K562 (cell line): Measurements from ENCODE around the gene SALL3. TPM values are rescaled to one million over a fixed set of nuclear protein-coding genes. Genes with fewer than 3 reads are reported as not detected.

Experiments used
- ATAC-seq: fragments of 200-7000 bp; cut with Tn5 transposase; 3 replicates; pipeline ENCODE4 v1.9.1; 2020; ENCODE audit warnings: moderate library complexity
- BruUV-seq: library from RNA; stranded (reverse); fragments of 400-500 nt; replicated peaks from 2 replicates; lab custom pipeline; 2021; lab: Mats Ljungman, UMichigan
- CTCF ChIA-PET: fragments of 300-600 bp; formaldehyde crosslinking; extraction: SDS; loops from one replicate; lab custom pipeline; 2021; ENCODE audit warnings: low intra/inter-chr PET ratio; lab: Yijun Ruan, JAX
- POLR2A ChIA-PET: fragments of 300-600, 350-650 bp; sonication (Branson Sonifier 250); formaldehyde crosslinking; extraction: SDS; loops from one replicate; lab custom pipeline; 2021; ENCODE audit warnings: antibody characterized with exemption, inconsistent platforms; lab: Yijun Ruan, JAX
- DNase-seq, 4 experiments: peaks; one replicate each; pipeline versions ENCODE4 v3.0.0 to v3.0.0-alpha.2; 2011 to 2018; ENCODE audit warnings: low spot score in 3 of 4, mixed read lengths in 3 of 4; ENCODE audit errors: extremely low read depth in 1 of 4
- FAIRE-seq: peaks from 2 replicates; lab custom pipeline; 2011; peaks lifted over from hg19 to GRCh38; lab: Jason Lieb, UNC
- H2AFZ ChIP-seq: 2 replicates; pipeline ENCODE4 v1.6.0; 2011; ENCODE audit warnings: low read depth, low read length, control low read depth, inconsistent platforms
- H3K27ac ChIP-seq: fragments of 200-600 bp; 3 replicates; pipeline ENCODE4 v1.8.0; 2011; ENCODE audit warnings: low read depth, mild to moderate bottlenecking, control low read depth, inconsistent platforms, low read length, moderate library complexity, mixed read lengths; ENCODE audit errors: extremely low read depth
- H3K27me3 ChIP-seq, 2 experiments: fragments of 300-600 bp in 1 of 2; 2 replicates in 1 of 2; 3 replicates in 1 of 2; pipeline versions ENCODE4 v1.6.0 to v1.8.0; 2011; ENCODE audit warnings: inconsistent platforms in 2 of 2, low read length in 2 of 2, mild to moderate bottlenecking in 1 of 2, mixed read lengths in 1 of 2, moderate library complexity in 1 of 2; ENCODE audit not compliant: control insufficient read depth in 2 of 2, insufficient read depth in 2 of 2
- H3K36me3 ChIP-seq: fragments of 300-600 bp; 3 replicates; pipeline ENCODE4 v1.8.0; 2011; ENCODE audit warnings: mild to moderate bottlenecking, low read length, inconsistent platforms; ENCODE audit not compliant: control insufficient read depth, insufficient read depth
- H3K4me1 ChIP-seq, 2 experiments: fragments of 200-600 bp in 1 of 2; replicated peaks in 1 of 2; 2 replicates in 1 of 2; 3 replicates in 1 of 2; pipeline versions ENCODE4 v1.5.1 to v1.8.0; 2011; ENCODE audit warnings: inconsistent platforms in 2 of 2, low read length in 2 of 2, mild to moderate bottlenecking in 1 of 2, mixed read lengths in 1 of 2, moderate library complexity in 1 of 2; ENCODE audit not compliant: control insufficient read depth in 2 of 2, insufficient read depth in 2 of 2
- H3K4me2 ChIP-seq: 2 replicates; pipeline ENCODE4 v1.6.1; 2011; ENCODE audit warnings: low read length, control low read depth, inconsistent platforms, mixed read lengths; ENCODE audit not compliant: insufficient read depth
- H3K4me3 ChIP-seq: fragments of 200-600 bp; sonication (generic), shearing (Covaris generic); 2 replicates; pipeline ENCODE4 v1.5.1; 2016; ENCODE audit warnings: control low read depth, inconsistent platforms
- H3K79me2 ChIP-seq: fragments of 200-600 bp; 3 replicates; pipeline ENCODE4 v1.8.0; 2011; ENCODE audit warnings: low read length, inconsistent platforms; ENCODE audit not compliant: control insufficient read depth, insufficient read depth
- H3K9ac ChIP-seq, 2 experiments: 2 replicates each; pipeline versions ENCODE4 v1.6.0 to v1.6.1; 2011; ENCODE audit warnings: low read depth in 2 of 2, low read length in 2 of 2, control low read depth in 1 of 2, inconsistent platforms in 1 of 2, mild to moderate bottlenecking in 1 of 2, mixed read lengths in 1 of 2; ENCODE audit not compliant: insufficient read depth in 1 of 2
- H3K9me1 ChIP-seq: one replicate; pipeline ENCODE4 v1.6.0; 2011; ENCODE audit warnings: inconsistent platforms, mild to moderate bottlenecking, low read length, moderate library complexity; ENCODE audit not compliant: control insufficient read depth, insufficient read depth
- H3K9me3 ChIP-seq: replicated peaks from 2 replicates; pipeline ENCODE4 v1.5.1; 2011; ENCODE audit warnings: low read depth, low read length, inconsistent platforms; ENCODE audit not compliant: control insufficient read depth, insufficient read depth
- H4K20me1 ChIP-seq: replicated peaks from 2 replicates; pipeline ENCODE4 v1.6.1; 2011; ENCODE audit warnings: low read length, inconsistent platforms, mixed read lengths; ENCODE audit not compliant: control insufficient read depth, insufficient read depth
- ARID2 ChIP-seq: fragments of 450-650 bp; IDR thresholded peaks from 2 replicates; pipeline ENCODE4 v1.6.1; 2017; ENCODE audit warnings: antibody characterized with exemption, mild to moderate bottlenecking
- GTF2A2 ChIP-seq: IDR thresholded peaks from 2 replicates; pipeline ENCODE4 v1.6.1; 2016; ENCODE audit warnings: mild to moderate bottlenecking, missing genetic modification characterization, missing compliant biosample characterization
- HCFC1 ChIP-seq: IDR thresholded peaks from 2 replicates; pipeline ENCODE4 v1.6.1; 2012; ENCODE audit warnings: low read depth, low read length, improper control_type of control experiment
- HLTF ChIP-seq: fragments of 450-650 bp; IDR thresholded peaks from 2 replicates; pipeline ENCODE4 v1.6.1; 2016
- HMG20A ChIP-seq: fragments of 450-650 bp; formaldehyde crosslinking; conservative IDR thresholded peaks from 2 replicates; pipeline ENCODE4 v1.4.0; 2020; ENCODE audit warnings: mild to moderate bottlenecking, mixed read lengths
- MEF2A ChIP-seq: IDR thresholded peaks from 2 replicates; pipeline ENCODE4 v1.6.1; 2011; ENCODE audit warnings: low read depth, mild to moderate bottlenecking, low read length, moderate library complexity; ENCODE audit not compliant: control insufficient read depth
- MYC ChIP-seq, 2 experiments: fragments of 250-450 bp in 1 of 2; sonication (Bioruptor Pico) in 1 of 2; IDR thresholded peaks; 2 replicates each; pipeline versions ENCODE4 v1.5.1 to v1.6.1; 2012 to 2021; ENCODE audit warnings: low read depth in 2 of 2, borderline replicate concordance in 1 of 2, improper control_type of control experiment in 1 of 2, low read length in 1 of 2, mild to moderate bottlenecking in 1 of 2, moderate library complexity in 1 of 2
- NFATC3 ChIP-seq: fragments of 450-650 bp; IDR thresholded peaks from 2 replicates; pipeline ENCODE4 v1.6.1; 2017; ENCODE audit warnings: mild to moderate bottlenecking
- PTBP1 ChIP-seq: fragments of 200-400 bp; formaldehyde crosslinking; IDR thresholded peaks from 2 replicates; pipeline ENCODE4 v1.6.1; 2017; ENCODE audit warnings: low read depth, low read length
- SP1 ChIP-seq: sonication (generic); formaldehyde crosslinking; IDR thresholded peaks from 2 replicates; pipeline ENCODE4 v1.8.1; 2022; ENCODE audit warnings: mild to moderate bottlenecking, missing genetic modification reagents
- TAF9B ChIP-seq: fragments of 450-650 bp; IDR thresholded peaks from 2 replicates; pipeline ENCODE4 v1.6.1; 2018; ENCODE audit warnings: mild to moderate bottlenecking; ENCODE audit not compliant: partially characterized antibody
- ZBED1 ChIP-seq: IDR thresholded peaks from 2 replicates; pipeline ENCODE4 v1.6.1; 2014
- ZFP36 ChIP-seq: fragments of 150-350 bp; IDR thresholded peaks from 2 replicates; pipeline ENCODE4 v1.6.1; 2018; ENCODE audit warnings: low read length, low read depth; ENCODE audit not compliant: partially characterized antibody
- ZNF197 ChIP-seq: fragments of 200-800 bp; sonication (Bioruptor generic); IDR thresholded peaks from 2 replicates; pipeline ENCODE4 v1.6.1; 2016; ENCODE audit warnings: low read depth, missing genetic modification characterization, missing compliant biosample characterization
- ZNF444 ChIP-seq: fragments of 250-450 bp; sonication (Bioruptor Pico); IDR thresholded peaks from 2 replicates; pipeline ENCODE4 v1.4.0; 2020; ENCODE audit warnings: mild to moderate bottlenecking, moderate library complexity
- WGBS: fragments of 100-300 bp; shearing (Covaris generic); methylation state at CpG from one replicate; pipeline ENCODE4 v1.1.6; 2016; ENCODE audit warnings: low coverage, mixed read lengths; ENCODE audit not compliant: insufficient coverage; ENCODE audit errors: missing lambda C conversion rate; 5-methylcytosine and 5-hydroxymethylcytosine counted together
- in situ Hi-C: fragments of 300-500 bp; cut with MboI; formaldehyde crosslinking; loops from 4 replicates; pipeline ENCODE4 v1.15.0; 2018; ENCODE audit warnings: inconsistent platforms, mixed read lengths
- intact Hi-C: fragments of 100-400 bp; cut with micrococcal nuclease; formaldehyde crosslinking; loops from 2 replicates; pipeline ENCODE4 v1.14.2; 2022
- polyA plus RNA-seq, 8 experiments: library from polyadenylated mRNA; depleted of rRNA in 4 of 8; stranded (reverse) in 5 of 8; unstranded in 3 of 8; fragments of >200 nt; fragmentation: Nextera tagmentation in 2 of 8; fragmentation: Illumina TruSeq in 1 of 8; extraction: Ambion mirVana in 2 of 8; extraction: Trizol in 1 of 8; gene quantifications; 2 replicates each; pipeline versions ENCODE4 v1.2.1 to v1.2.3, GENCODE V29; 2011 to 2014; ENCODE audit warnings: inconsistent platforms in 1 of 8, missing spikeins in 1 of 8
- total RNA-seq, 7 experiments: library from RNA; depleted of rRNA in 6 of 7; stranded (reverse); fragments of >200 nt in 6 of 7; fragmentation: Illumina TruSeq in 2 of 7; extraction: Trizol in 2 of 7; gene quantifications; 2 replicates each; pipeline versions ENCODE4 v1.2.1 to v1.2.3, GENCODE V29; 2011 to 2021; ENCODE audit warnings: low replicate concordance in 1 of 7
- TF ChIP-seq, protein P1 (sequence below), 2 experiments: fragments of 450-650 bp in 1 of 2; IDR thresholded peaks; 2 replicates each; pipeline ENCODE4 v1.6.1; 2011 to 2017; ENCODE audit warnings: low read depth in 2 of 2, antibody characterized with exemption in 1 of 2, borderline replicate concordance in 1 of 2, low read length in 1 of 2, mild to moderate bottlenecking in 1 of 2, mixed read lengths in 1 of 2; ENCODE audit not compliant: control insufficient read depth in 1 of 2

Gene SALL3
- total and polyA plus RNA-seq, 9 of the 15 experiments (the other 6 are each of a cell fraction or from before 2014, with no cell fraction given), result not detected

DNA sequence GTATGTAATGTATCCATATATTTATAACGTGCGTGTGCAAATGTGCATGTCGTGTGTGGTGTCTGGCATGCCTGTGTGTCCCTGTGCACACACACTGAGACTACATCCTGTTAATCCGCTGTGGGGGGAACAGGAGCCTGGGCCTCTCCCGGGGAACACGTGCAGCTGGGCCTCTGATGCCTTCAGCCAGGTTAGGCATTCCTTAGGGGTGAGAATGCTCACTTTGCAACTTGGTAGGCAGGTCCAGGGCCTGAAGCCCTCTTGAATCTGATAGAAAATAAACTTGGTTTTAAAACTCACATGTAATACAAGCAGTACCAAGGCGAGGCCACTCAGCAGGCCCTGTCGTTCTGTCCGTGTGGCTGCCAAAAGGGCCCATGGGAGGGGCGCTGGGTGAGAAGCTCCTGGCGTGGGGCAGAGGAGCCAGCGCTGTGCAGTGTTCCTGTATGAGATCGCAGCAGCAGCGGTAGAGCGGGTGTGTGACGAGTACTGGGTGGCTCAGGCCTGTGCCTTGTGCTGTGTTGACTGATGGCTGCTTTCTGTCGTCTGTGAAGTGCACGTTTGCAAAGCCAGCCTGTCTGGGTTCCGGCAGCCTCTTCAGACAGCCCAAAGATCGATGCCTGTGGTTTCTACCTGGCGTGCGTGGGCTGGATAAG, 16.2 kb downstream of the SALL3 start:
- H2AFZ ChIP-seq, result no peak overlapping the region
- H3K4me2 ChIP-seq, result no peak overlapping the region
- H4K20me1 ChIP-seq, result no peaks in the 10 kb centered on the region
- DNase-seq (no peak), FAIRE-seq (no peak), ATAC-seq (no peak)
- 1% methylated on average over 20 of the region's 22 CpGs for WGBS
- H3K9me1 ChIP-seq, result no peaks in the 10 kb centered on the region
- ChIA-PET CTCF (no interaction called here), POLR2A (no interaction called here)
- peaks cover 10 to 30% of the 10 kb centered on the region in 2 experiments; a peak in 4 of 5 replicates for H3K27me3 ChIP-seq
- no peaks in the 10 kb centered on the region for H3K79me2 ChIP-seq
- H3K36me3 ChIP-seq, result no peaks in the 10 kb centered on the region
- intact Hi-C loops (no loop called here), in situ Hi-C loops (no loop called here)
- no peaks in the 10 kb centered on the region for H3K9me3 ChIP-seq
- no peak overlapping the region for H3K9ac ChIP-seq
- H3K4me3 ChIP-seq, result no peak overlapping the region
- TF ChIP-seq MYC (IDR thresholded peaks at IDR 0.05; ENCODE audit: low read depth, low read length) (no peak), MYC (CRISPR knock-in tag; IDR thresholded peaks at IDR 0.05; ENCODE audit: borderline replicate concordance, low read depth) (no peak), TAF9B (no peak), ZNF197 (CRISPR knock-in tag) (no peak), HLTF (no peak), PTBP1 (no peak), ZFP36 (no peak), ZNF444 (no peak), GTF2A2 (tag) (no peak), MEF2A (no peak), HCFC1 (no peak), NFATC3 (no peak), HMG20A (CRISPR knock-in tag) (no peak), ARID2 (no peak), SP1 (CRISPR knock-in tag) (no peak), ZBED1 (no peak)
- TF ChIP-seq, protein P1, sequence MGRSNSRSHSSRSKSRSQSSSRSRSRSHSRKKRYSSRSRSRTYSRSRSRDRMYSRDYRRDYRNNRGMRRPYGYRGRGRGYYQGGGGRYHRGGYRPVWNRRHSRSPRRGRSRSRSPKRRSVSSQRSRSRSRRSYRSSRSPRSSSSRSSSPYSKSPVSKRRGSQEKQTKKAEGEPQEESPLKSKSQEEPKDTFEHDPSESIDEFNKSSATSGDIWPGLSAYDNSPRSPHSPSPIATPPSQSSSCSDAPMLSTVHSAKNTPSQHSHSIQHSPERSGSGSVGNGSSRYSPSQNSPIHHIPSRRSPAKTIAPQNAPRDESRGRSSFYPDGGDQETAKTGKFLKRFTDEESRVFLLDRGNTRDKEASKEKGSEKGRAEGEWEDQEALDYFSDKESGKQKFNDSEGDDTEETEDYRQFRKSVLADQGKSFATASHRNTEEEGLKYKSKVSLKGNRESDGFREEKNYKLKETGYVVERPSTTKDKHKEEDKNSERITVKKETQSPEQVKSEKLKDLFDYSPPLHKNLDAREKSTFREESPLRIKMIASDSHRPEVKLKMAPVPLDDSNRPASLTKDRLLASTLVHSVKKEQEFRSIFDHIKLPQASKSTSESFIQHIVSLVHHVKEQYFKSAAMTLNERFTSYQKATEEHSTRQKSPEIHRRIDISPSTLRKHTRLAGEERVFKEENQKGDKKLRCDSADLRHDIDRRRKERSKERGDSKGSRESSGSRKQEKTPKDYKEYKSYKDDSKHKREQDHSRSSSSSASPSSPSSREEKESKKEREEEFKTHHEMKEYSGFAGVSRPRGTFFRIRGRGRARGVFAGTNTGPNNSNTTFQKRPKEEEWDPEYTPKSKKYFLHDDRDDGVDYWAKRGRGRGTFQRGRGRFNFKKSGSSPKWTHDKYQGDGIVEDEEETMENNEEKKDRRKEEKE (IDR thresholded peaks at IDR 0.05; ENCODE audit: borderline replicate concordance in 1 of 2, control insufficient read depth in 1 of 2, low read depth in 2 of 2, low read length in 1 of 2), result no peak
- H3K27ac ChIP-seq, result no peak overlapping the region
- H3K4me1 ChIP-seq, result no peaks in the 10 kb centered on the region; a peak in 1 of 5 replicates
- no TSS peak for BruUV-seq
